Activated CD8-positive, alpha-beta memory T cell treated with anti-CD3 and anti-CD28 coated beads for 36 hours (primary cell): ENCODE data around the gene AIFM3. TPM values are rescaled to one million over a fixed set of nuclear protein-coding genes. Genes with fewer than 3 reads are reported as not detected.

Source experiments
- CTCF ChIA-PET: fragments of 350-600 bp; sonication (Branson Sonifier 250); formaldehyde crosslinking; loops from one replicate; lab custom pipeline; 2021; ENCODE audit warnings: antibody characterized with exemption; lab: Charles Lee
- POLR2A ChIA-PET: fragments of 350-600 bp; sonication (Branson Sonifier 250); formaldehyde crosslinking; loops from one replicate; lab custom pipeline; 2021; ENCODE audit warnings: antibody characterized with exemption; lab: Charles Lee
- total RNA-seq, 2 experiments: library from RNA; stranded (reverse); gene quantifications; one replicate each; pipeline ENCODE4 v1.2.3, GENCODE V29; 2021

AIFM3 gene
- total RNA-seq, 2 experiments from 2014 or later, result 0.08 TPM; not detected in 1

GRCh38 chr22:20992456-20993303 lies 25.6 kb downstream of the AIFM3 start:
- CTCF ChIA-PET, result interaction anchor here (1.3 kb wide), 1 partner anchor 17 kb away, joined by 7 read pairs; no protein-coding TSS in a partner anchor
- POLR2A ChIA-PET, result no interaction called here

- CTCF ChIA-PET, result no interaction called here
- POLR2A ChIA-PET, result interaction anchor here (1.3 kb wide), 1 partner anchor 11 kb away, joined by 4 read pairs; the partner anchor contains the start of gene LZTR1
Observed at GRCh38 chr22:20993304-20994127, 26.5 kb downstream of the AIFM3 start.

GRCh38 chr22:20994128-20994901 lies 27.3 kb downstream of the AIFM3 start:
- CTCF ChIA-PET, result no interaction called here

GRCh38 chr22:20994902-20995241 lies 27.8 kb downstream of the AIFM3 start:
- ChIA-PET POLR2A (no interaction called here), CTCF (no interaction called here)

More at GRCh38 chr22:20994128-20994901, 27.3 kb downstream of the AIFM3 start:
- POLR2A ChIA-PET, result interaction anchor here (1.3 kb wide), 1 partner anchor 12 kb away, joined by 4 read pairs; the partner anchor contains the start of gene LZTR1

GRCh38 chr22:20995329-20996030 lies 28.4 kb downstream of the AIFM3 start:
- POLR2A ChIA-PET, result no interaction called here

GRCh38 chr22:20996031-20996410 lies 29.0 kb downstream of the AIFM3 start:
- ChIA-PET POLR2A (interaction anchor here (0.5 to 0.6 kb wide), 2 partner anchors 8 to 202 kb away, joined by 3 read pairs; no protein-coding TSS in a partner anchor), CTCF (interaction anchor here (1.3 kb wide), 1 partner anchor 14 kb away, joined by 3 read pairs; the partner anchor contains the start of gene LZTR1)

More at GRCh38 chr22:20995329-20996030, 28.4 kb downstream of the AIFM3 start:
- CTCF ChIA-PET, result interaction anchor here (1.3 kb wide), 1 partner anchor 14 kb away, joined by 3 read pairs; the partner anchor contains the start of gene LZTR1

GRCh38 chr22:20996598-20997535 lies 29.8 kb downstream of the AIFM3 start:
- CTCF ChIA-PET, result interaction anchor here (1.3 kb wide), 1 partner anchor 15 kb away, joined by 3 read pairs; the partner anchor contains the start of gene LZTR1
- POLR2A ChIA-PET, result interaction anchor here (0.5 to 0.6 kb wide), 2 partner anchors 7 to 203 kb away, joined by 3 read pairs; no protein-coding TSS in a partner anchor

GRCh38 chr22:20997536-20998257 lies 30.6 kb downstream of the AIFM3 start:
- ChIA-PET CTCF (no interaction called here), POLR2A (interaction anchor here (3.4 kb wide), 1 partner anchor 16 kb away, joined by 23 read pairs; the partner anchor contains the start of gene LZTR1)

GRCh38 chr22:20998411-20999336 lies 31.6 kb downstream of the AIFM3 start:
- CTCF ChIA-PET, result no interaction called here

GRCh38 chr22:20999350-21000206 lies 32.5 kb downstream of the AIFM3 start:
- ChIA-PET POLR2A (interaction anchor here (0.7 to 3.4 kb wide), 3 partner anchors 9 to 42 kb away, joined by 4 to 23 read pairs (median 11); partner anchors contain the start of gene LZTR1), CTCF (interaction anchor here (1.0 kb wide), 1 partner anchor 38 kb away, joined by 3 read pairs; no protein-coding TSS in a partner anchor)

More at GRCh38 chr22:20998411-20999336, 31.6 kb downstream of the AIFM3 start:
- POLR2A ChIA-PET, result interaction anchor here (0.7 to 3.4 kb wide), 3 partner anchors 8 to 41 kb away, joined by 4 to 23 read pairs (median 11); partner anchors contain the start of gene LZTR1

- POLR2A ChIA-PET, result interaction anchor here (2.0 to 3.4 kb wide), 2 partner anchors 10 to 18 kb away, joined by 11 to 23 read pairs; partner anchors contain the start of gene LZTR1
- CTCF ChIA-PET, result interaction anchor here (1.0 kb wide), 1 partner anchor 39 kb away, joined by 3 read pairs; no protein-coding TSS in a partner anchor
Observed at GRCh38 chr22:21000207-21000986, 33.3 kb downstream of the AIFM3 start.

- CTCF ChIA-PET, result no interaction called here
- POLR2A ChIA-PET, result interaction anchor here (3.4 kb wide), 1 partner anchor 19 kb away, joined by 23 read pairs; the partner anchor contains the start of gene LZTR1
Observed at GRCh38 chr22:21000987-21001600, 34.0 kb downstream of the AIFM3 start.
